CD8-positive, alpha-beta memory T cell (primary cell): ENCODE results near the gene DCAF15. TPM values are rescaled to one million over a fixed set of nuclear protein-coding genes. Genes with fewer than 3 reads are reported as not detected.
"Not testable (repeated sequence)": the region's sequence is repeated elsewhere in the genome, so short reads cannot be mapped to it uniquely, and the experiment has no call there.

Source experiments
- CTCF ChIA-PET: fragments of 350-600 bp; sonication (Branson Sonifier 250); formaldehyde crosslinking; loops from one replicate; lab custom pipeline; 2021; ENCODE audit warnings: antibody characterized with exemption; lab: Charles Lee
- POLR2A ChIA-PET: fragments of 350-600 bp; sonication (Branson Sonifier 250); formaldehyde crosslinking; loops from one replicate; lab custom pipeline; 2021; ENCODE audit warnings: antibody characterized with exemption; lab: Charles Lee
- DNase-seq, 5 donors: peaks; one replicate each; pipeline versions ENCODE4 v3.0.0 to v3.0.0-alpha.2; 2020 to 2022; ENCODE audit warnings: mixed read lengths in 1 of 5
- H3K27ac ChIP-seq: one replicate; pipeline ENCODE4 v1.7.0; 2013; ENCODE audit warnings: low read depth, mild to moderate bottlenecking, low read length, moderate library complexity
- H3K27me3 ChIP-seq: 2 replicates; pipeline ENCODE4 v1.7.0; 2013; ENCODE audit warnings: low read length, mild to moderate bottlenecking; ENCODE audit not compliant: insufficient read depth, poor library complexity, severe bottlenecking
- H3K36me3 ChIP-seq: 2 replicates; pipeline ENCODE4 v1.7.0; 2013; ENCODE audit warnings: mild to moderate bottlenecking, low read length, moderate library complexity; ENCODE audit not compliant: insufficient read depth
- H3K4me1 ChIP-seq: 2 replicates; pipeline ENCODE4 v1.7.0; 2013; ENCODE audit warnings: mild to moderate bottlenecking, low read length, moderate library complexity; ENCODE audit not compliant: insufficient read depth
- H3K4me3 ChIP-seq: 2 replicates; pipeline ENCODE4 v1.7.0; 2013; ENCODE audit warnings: mild to moderate bottlenecking, low read length
- H3K9me3 ChIP-seq: 2 replicates; pipeline ENCODE4 v1.7.0; 2013; ENCODE audit warnings: mild to moderate bottlenecking, low read length
- H3K27ac Mint-ChIP-seq, 8 donors: one replicate each; pipeline ENCODE4 v1.8.0; 2020 to 2021; ENCODE audit warnings: mixed read lengths in 8 of 8, mild to moderate bottlenecking in 6 of 8, inconsistent platforms in 3 of 8, moderate library complexity in 3 of 8
- H3K27me3 Mint-ChIP-seq, 2 donors: one replicate each; pipeline ENCODE4 v1.8.0; 2020 to 2021; ENCODE audit warnings: mixed read lengths in 2 of 2, mild to moderate bottlenecking in 1 of 2, moderate library complexity in 1 of 2
- H3K36me3 Mint-ChIP-seq, 3 donors: one replicate each; pipeline ENCODE4 v1.8.0; 2020 to 2021; ENCODE audit warnings: mixed read lengths in 3 of 3, inconsistent platforms in 1 of 3, mild to moderate bottlenecking in 1 of 3
- H3K4me1 Mint-ChIP-seq, 3 donors: one replicate each; pipeline ENCODE4 v1.8.0; 2020 to 2021; ENCODE audit warnings: mixed read lengths in 3 of 3, inconsistent platforms in 1 of 3, mild to moderate bottlenecking in 1 of 3
- H3K4me3 Mint-ChIP-seq, 7 donors: one replicate each; pipeline ENCODE4 v1.8.0; 2020 to 2021; ENCODE audit warnings: mixed read lengths in 7 of 7, mild to moderate bottlenecking in 6 of 7, moderate library complexity in 4 of 7, inconsistent platforms in 2 of 7
- H3K9me3 Mint-ChIP-seq, 5 donors: one replicate each; pipeline ENCODE4 v1.8.0; 2020 to 2022; ENCODE audit warnings: mixed read lengths in 5 of 5, mild to moderate bottlenecking in 3 of 5, moderate library complexity in 2 of 5, inconsistent platforms in 1 of 5
- polyA plus RNA-seq: library from polyadenylated mRNA; unstranded; fragments of 300-500 nt; fragmentation: Illumina TruSeq; gene quantifications from one replicate; pipeline ENCODE4 v1.2.3, GENCODE V29; 2021
- total RNA-seq, 2 experiments: library from RNA; stranded (reverse); gene quantifications; one replicate each; pipeline ENCODE4 v1.2.3, GENCODE V29; 2021

DCAF15 gene
- total and polyA plus RNA-seq, 3 experiments from 2014 or later: 8.0 to 66.5 (median 64.6) TPM

- no peak for DNase-seq
- peaks cover 0 to 69% (median 4%) of the 10 kb centered on the region in 3 donors for H3K36me3 Mint-ChIP-seq
- H3K27ac Mint-ChIP-seq: no peak overlapping the region
- H3K9me3 ChIP-seq: no peaks in the 10 kb centered on the region
- no peaks in the 10 kb centered on the region for H3K4me1 ChIP-seq
- no peak overlapping the region for H3K4me3 Mint-ChIP-seq
- no peaks in the 10 kb centered on the region for H3K9me3 Mint-ChIP-seq
- no peaks in the 10 kb centered on the region for H3K27me3 ChIP-seq
- POLR2A ChIA-PET: no interaction called here
- no peak overlapping the region for H3K27ac ChIP-seq
- no peaks in the 10 kb centered on the region for H3K4me1 Mint-ChIP-seq
- no peak overlapping the region for H3K4me3 ChIP-seq
- no peaks in the 10 kb centered on the region for H3K27me3 Mint-ChIP-seq
- CTCF ChIA-PET: interaction anchor here (1.4 kb wide), 1 partner anchor 80 kb away, joined by 3 read pairs; no protein-coding TSS in a partner anchor
- H3K36me3 ChIP-seq: peaks cover 17% of the 10 kb centered on the region
Measured at GRCh38 chr19:13968383-13968935, 16.1 kb downstream of the DCAF15 start.

DNA sequence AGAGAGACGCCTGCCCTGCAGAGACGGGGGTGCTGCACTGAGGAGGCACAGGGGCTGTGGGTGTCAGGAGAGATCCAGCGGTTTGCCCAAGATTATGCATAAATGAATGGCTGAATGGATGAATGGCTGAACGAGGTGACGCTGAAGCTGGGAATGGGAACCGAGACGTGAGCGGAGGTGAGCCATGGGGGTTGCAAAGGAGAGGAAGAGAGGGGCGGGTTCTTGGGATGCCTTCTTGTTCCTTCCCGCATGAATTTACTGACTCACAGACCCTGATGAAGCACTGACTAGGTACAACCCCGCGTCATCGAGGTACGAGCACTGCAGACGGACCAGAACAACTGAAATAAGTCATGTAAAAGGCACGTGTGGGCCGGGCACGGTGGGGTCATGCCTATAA, 16.7 kb downstream of the DCAF15 start:
- H3K9me3 ChIP-seq: no peaks in the 10 kb centered on the region
- Mint-ChIP-seq H3K36me3 (peaks cover 0 to 70% (median 4%) of the 10 kb centered on the region in 3 donors), H3K9me3 (no peaks in the 10 kb centered on the region), H3K4me3 (no peak overlapping the region), H3K27ac (peak overlapping the region in 2 of 8 donors; percentile 23 to 71), H3K27me3 (no peaks in the 10 kb centered on the region), H3K4me1 (peaks cover 2 to 3% (median 2%) of the 10 kb centered on the region in 3 donors)
- no peak for DNase-seq
- ChIA-PET CTCF (interaction anchor here (1.4 kb wide), 1 partner anchor 80 kb away, joined by 3 read pairs; no protein-coding TSS in a partner anchor), POLR2A (no interaction called here)
- no peaks in the 10 kb centered on the region for H3K27me3 ChIP-seq
- H3K27ac ChIP-seq: no peak overlapping the region
- H3K36me3 ChIP-seq: peaks cover 17% of the 10 kb centered on the region
- no peak overlapping the region for H3K4me3 ChIP-seq
- peaks cover 4% of the 10 kb centered on the region for H3K4me1 ChIP-seq

GRCh38 chr19:13969897-13970296, 17.6 kb downstream of the DCAF15 start:
- POLR2A ChIA-PET: interaction anchor here (0.6 kb wide), 1 partner anchor 72 kb away, joined by 3 read pairs; no protein-coding TSS in a partner anchor
- Mint-ChIP-seq H3K4me3 (no peak overlapping the region), H3K27me3 (no peaks in the 10 kb centered on the region), H3K9me3 (no peaks in the 10 kb centered on the region), H3K36me3 (peaks cover 0 to 68% (median 4%) of the 10 kb centered on the region in 3 donors), H3K4me1 (peaks cover 6 to 9% (median 9%) of the 10 kb centered on the region in 3 donors), H3K27ac (peak overlapping the region in 2 of 8 donors; percentile 12 to 77)
- Histone ChIP-seq H3K4me1 (peaks cover 10% of the 10 kb centered on the region), H3K36me3 (peaks cover 14% of the 10 kb centered on the region), H3K27me3 (no peaks in the 10 kb centered on the region), H3K27ac (no peak overlapping the region), H3K4me3 (no peak overlapping the region), H3K9me3 (no peaks in the 10 kb centered on the region)
- CTCF ChIA-PET: no interaction called here
- no peak for DNase-seq

- peaks cover 10% of the 10 kb centered on the region for H3K4me1 ChIP-seq
- Mint-ChIP-seq H3K36me3 (peaks cover 0 to 66% (median 8%) of the 10 kb centered on the region in 3 donors), H3K4me1 (peaks cover 8 to 15% (median 14%) of the 10 kb centered on the region in 3 donors)
- POLR2A ChIA-PET: interaction anchor here (0.6 kb wide), 1 partner anchor 16 kb away, joined by 3 read pairs; no protein-coding TSS in a partner anchor
- H3K4me3 ChIP-seq, CTCF ChIA-PET, H3K9me3 ChIP-seq, H3K27me3 Mint-ChIP-seq, H3K36me3 ChIP-seq, H3K27ac ChIP-seq, H3K4me3 Mint-ChIP-seq, H3K9me3 Mint-ChIP-seq, H3K27ac Mint-ChIP-seq, DNase-seq, H3K27me3 ChIP-seq: not testable (repeated sequence)
Measured at GRCh38 chr19:13971868-13972267, 19.6 kb downstream of the DCAF15 start.

GRCh38 chr19:13972368-13973155, 20.3 kb downstream of the DCAF15 start:
- Histone ChIP-seq H3K9me3 (no peaks in the 10 kb centered on the region), H3K4me3 (no peak overlapping the region), H3K27me3 (no peaks in the 10 kb centered on the region), H3K36me3 (peaks cover 6% of the 10 kb centered on the region), H3K27ac (no peak overlapping the region), H3K4me1 (peaks cover 10% of the 10 kb centered on the region)
- Mint-ChIP-seq H3K27ac (peak overlapping the region in 2 of 8 donors; percentile 23 to 60), H3K36me3 (peaks cover 0 to 59% (median 8%) of the 10 kb centered on the region in 3 donors), H3K4me1 (peaks cover 8 to 15% (median 14%) of the 10 kb centered on the region in 3 donors), H3K4me3 (no peak overlapping the region), H3K9me3 (no peaks in the 10 kb centered on the region), H3K27me3 (no peaks in the 10 kb centered on the region)
- DNase-seq: no peak
- POLR2A ChIA-PET: interaction anchor here (0.6 kb wide), 1 partner anchor 15 kb away, joined by 3 read pairs; no protein-coding TSS in a partner anchor
- CTCF ChIA-PET: no interaction called here

- peaks cover 10% of the 10 kb centered on the region for H3K4me1 ChIP-seq
- H3K27me3 Mint-ChIP-seq, DNase-seq, POLR2A ChIA-PET, H3K27me3 ChIP-seq, H3K27ac ChIP-seq, CTCF ChIA-PET, H3K9me3 ChIP-seq, H3K4me3 Mint-ChIP-seq, H3K27ac Mint-ChIP-seq, H3K4me3 ChIP-seq, H3K9me3 Mint-ChIP-seq, H3K36me3 ChIP-seq: not testable (repeated sequence)
- Mint-ChIP-seq H3K36me3 (peaks cover 0 to 53% (median 8%) of the 10 kb centered on the region in 3 donors), H3K4me1 (peaks cover 8 to 15% (median 14%) of the 10 kb centered on the region in 3 donors)
Measured at GRCh38 chr19:13973479-13973878, 21.2 kb downstream of the DCAF15 start.

GRCh38 chr19:13974073-13974472, 21.8 kb downstream of the DCAF15 start:
- Histone ChIP-seq H3K27ac (no peak overlapping the region), H3K4me3 (no peak overlapping the region), H3K36me3 (peaks cover 3% of the 10 kb centered on the region), H3K27me3 (no peaks in the 10 kb centered on the region), H3K9me3 (no peaks in the 10 kb centered on the region), H3K4me1 (peaks cover 11% of the 10 kb centered on the region)
- Mint-ChIP-seq H3K36me3 (peaks cover 0 to 47% (median 5%) of the 10 kb centered on the region in 3 donors), H3K9me3 (no peaks in the 10 kb centered on the region), H3K4me1 (peaks cover 8 to 15% (median 14%) of the 10 kb centered on the region in 3 donors), H3K27ac (peak overlapping the region in 7 of 8 donors; percentile 49 to 90 (median 78)), H3K27me3 (no peaks in the 10 kb centered on the region), H3K4me3 (peak overlapping the region in 1 of 7 donors; percentile 15)
- DNase-seq: peak in 1 of 5 donors; percentile 69
- POLR2A ChIA-PET: no interaction called here
- CTCF ChIA-PET: no interaction called here

GRCh38 chr19:13975870-13976269, 23.6 kb downstream of the DCAF15 start:
- CTCF ChIA-PET: no interaction called here
- H3K4me3 ChIP-seq: no peak overlapping the region
- H3K9me3 Mint-ChIP-seq: no peaks in the 10 kb centered on the region

More at GRCh38 chr19:13975870-13976269, 23.6 kb downstream of the DCAF15 start:
- Mint-ChIP-seq H3K36me3 (peaks cover 0 to 35% (median 4%) of the 10 kb centered on the region in 3 donors), H3K4me1 (peaks cover 11 to 24% (median 14%) of the 10 kb centered on the region in 3 donors), H3K27me3 (no peaks in the 10 kb centered on the region), H3K27ac (peak overlapping the region in 7 of 8 donors; percentile 55 to 91 (median 70)), H3K4me3 (peak overlapping the region in 2 of 7 donors; percentile 18 to 27)
- Histone ChIP-seq H3K36me3 (peaks cover 3% of the 10 kb centered on the region), H3K9me3 (no peaks in the 10 kb centered on the region), H3K27ac (no peak overlapping the region), H3K4me1 (peaks cover 17% of the 10 kb centered on the region), H3K27me3 (no peaks in the 10 kb centered on the region)
- no peak for DNase-seq
- POLR2A ChIA-PET: no interaction called here
